Neural progenitor cell (in vitro differentiated cells): Measurements from ENCODE around the gene MPPED1.

Source experiments
- EZH2phosphoT487 ChIP-seq: fragments of 200-600 bp; sonication (generic); IDR thresholded peaks from 2 replicates; pipeline ENCODE4 v1.6.1; 2017; ENCODE audit warnings: antibody characterized with exemption
- TF ChIP-seq, protein P1 (sequence below): fragments of 200-600 bp; sonication (generic); IDR thresholded peaks from 2 replicates; pipeline ENCODE4 v1.5.1; 2017; ENCODE audit warnings: antibody characterized with exemption, mild to moderate bottlenecking

DNA sequence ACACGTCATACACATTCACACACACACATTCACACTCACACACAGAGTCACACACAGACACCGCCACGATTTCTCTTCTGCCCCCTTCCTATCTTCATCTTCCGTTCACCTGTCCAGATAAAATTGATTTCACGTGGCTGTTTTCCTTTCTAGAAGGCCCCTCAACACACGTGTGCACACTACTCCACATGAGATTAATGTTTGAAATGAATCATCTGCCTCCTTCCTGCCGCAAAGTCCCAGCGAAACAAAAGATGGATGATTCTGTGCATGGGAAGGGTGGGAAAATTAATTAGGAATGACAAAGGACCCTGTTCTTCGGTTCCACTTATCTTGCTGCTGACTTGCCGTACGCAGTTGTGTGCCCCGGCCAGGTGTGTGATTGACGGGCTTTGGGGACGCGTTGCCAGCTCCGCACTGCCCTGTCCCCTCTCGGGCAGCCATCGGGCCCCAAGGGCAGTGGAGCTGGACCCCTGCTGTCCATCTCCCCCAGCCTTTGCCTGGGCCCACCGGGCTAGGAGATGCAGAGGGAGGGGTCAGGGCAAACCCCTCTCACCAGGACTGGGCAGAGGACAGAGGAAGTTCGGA is 73.8 kb downstream of the MPPED1 start:
- TF ChIP-seq, protein P1, sequence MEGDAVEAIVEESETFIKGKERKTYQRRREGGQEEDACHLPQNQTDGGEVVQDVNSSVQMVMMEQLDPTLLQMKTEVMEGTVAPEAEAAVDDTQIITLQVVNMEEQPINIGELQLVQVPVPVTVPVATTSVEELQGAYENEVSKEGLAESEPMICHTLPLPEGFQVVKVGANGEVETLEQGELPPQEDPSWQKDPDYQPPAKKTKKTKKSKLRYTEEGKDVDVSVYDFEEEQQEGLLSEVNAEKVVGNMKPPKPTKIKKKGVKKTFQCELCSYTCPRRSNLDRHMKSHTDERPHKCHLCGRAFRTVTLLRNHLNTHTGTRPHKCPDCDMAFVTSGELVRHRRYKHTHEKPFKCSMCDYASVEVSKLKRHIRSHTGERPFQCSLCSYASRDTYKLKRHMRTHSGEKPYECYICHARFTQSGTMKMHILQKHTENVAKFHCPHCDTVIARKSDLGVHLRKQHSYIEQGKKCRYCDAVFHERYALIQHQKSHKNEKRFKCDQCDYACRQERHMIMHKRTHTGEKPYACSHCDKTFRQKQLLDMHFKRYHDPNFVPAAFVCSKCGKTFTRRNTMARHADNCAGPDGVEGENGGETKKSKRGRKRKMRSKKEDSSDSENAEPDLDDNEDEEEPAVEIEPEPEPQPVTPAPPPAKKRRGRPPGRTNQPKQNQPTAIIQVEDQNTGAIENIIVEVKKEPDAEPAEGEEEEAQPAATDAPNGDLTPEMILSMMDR: no peak
- no peak for TF ChIP-seq EZH2phosphoT487
